ENCODE data around the gene S100A7. TPM values are rescaled to one million over a fixed set of nuclear protein-coding genes. Genes with fewer than 3 reads are reported as not detected.

S100A7 gene
- total and polyA plus RNA-seq, 2 of the 4 experiments (the other 2 are of a cell fraction), result not detected

GRCh38 chr1:153505576-153505975, 45.1 kb upstream of the S100A7 start:
- in situ Hi-C loops (cut with MboI; ENCODE audit: low sequenced_read_pairs) (loop anchor here (5.0 kb wide), 1 partner anchor 242 kb away; no protein-coding TSS in a partner anchor), dilution Hi-C loops (cut with HindIII; ENCODE audit: low sequenced_read_pairs, unreplicated experiment) (no loop called here), intact Hi-C loops (cut with micrococcal nuclease) (loop anchor here (10.0 kb wide), 1 partner anchor 479 kb away; the partner anchor contains the start of gene RAB13)
- CTCF ChIA-PET, result interaction anchor here (2.0 to 2.4 kb wide), 2 partner anchors 63 to 122 kb away, joined by 7 to 11 read pairs; partner anchors contain the start of genes S100A1 and S100A13
- Histone ChIP-seq H3K23ac (ENCODE audit: low read depth, low read length) (no peak overlapping the region), H4K91ac (ENCODE audit: insufficient read depth, low read depth, low read length) (no peak overlapping the region), H4K5ac (ENCODE audit: low read depth, low read length) (no peak overlapping the region), H4K8ac (ENCODE audit: low read depth in 2 of 2, low read length in 2 of 2) (no peak overlapping the region), H3K27ac (ENCODE audit: insufficient read depth, low read length) (no peak overlapping the region), H3K79me1 (ENCODE audit: low read depth in 1 of 2, low read length in 2 of 2) (peaks cover 0 to 4% of the 10 kb centered on the region in 2 experiments; a peak in 1 of 4 replicates), H4K20me1 (ENCODE audit: insufficient read depth, low read length) (no peaks in the 10 kb centered on the region), H2AK9ac (replicated peaks; ENCODE audit: low read depth, low read length, poor library complexity) (peak overlapping the region; percentile 7), H2BK20ac (ENCODE audit: low read depth, low read length) (no peak overlapping the region; the same call in 1 of the 2 replicates), H3K9ac (ENCODE audit: low read depth, low read length) (no peak overlapping the region), H2BK15ac (ENCODE audit: low read depth, low read length) (no peak overlapping the region), H3K27me3 (ENCODE audit: control insufficient read depth, insufficient read depth, low read length) (no peaks in the 10 kb centered on the region; the same call in none of the 2 replicates), H3K4me2 (ENCODE audit: low read depth, low read length) (no peak overlapping the region), H3K14ac (replicated peaks; ENCODE audit: low read depth, low read length) (peak overlapping the region; percentile 25; the same call in 1 of the 2 replicates), H3K4me1 (ENCODE audit: control insufficient read depth, insufficient read depth, low read length) (peaks cover 23% of the 10 kb centered on the region), H2AFZ (replicated peaks; ENCODE audit: low read length, poor library complexity) (no peak overlapping the region), H3K4me3 (ENCODE audit: insufficient read depth, low read depth, low read length) (no peak overlapping the region), H2BK5ac (ENCODE audit: low read depth, low read length, poor library complexity, severe bottlenecking) (no peak overlapping the region), H3K9me1 (ENCODE audit: insufficient read depth, low read length) (peaks cover 12% of the 10 kb centered on the region), H2AK5ac (ENCODE audit: low read depth, low read length) (peak overlapping the region; percentile 43; the same call in 1 of the 2 replicates), H3K36me3 (ENCODE audit: control insufficient read depth, insufficient read depth, low read length) (no peaks in the 10 kb centered on the region), H3K18ac (ENCODE audit: low read depth, low read length) (0 out of 2 replicates have a peak overlapping the region, but pooled peaks have one; percentile 16), H3K4ac (ENCODE audit: low read depth, low read length) (peak overlapping the region; percentile 15; the same call in 1 of the 2 replicates), H2BK120ac (ENCODE audit: low read depth, low read length) (no peak overlapping the region), H3K9me3 (ENCODE audit: control insufficient read depth, insufficient read depth, low read length) (no peaks in the 10 kb centered on the region), H3K56ac (ENCODE audit: extremely low read depth, insufficient read depth, low read length) (no peak overlapping the region)
- ATAC-seq (ENCODE audit: low read depth) (no peak), DNase-seq (peak; percentile 26)
- POLR2A ChIA-PET (ENCODE audit: unreplicated experiment), result no interaction called here
- TF ChIP-seq SMC3 (IDR thresholded peaks at IDR 0.05; ENCODE audit: low read depth, low read length) (no peak), MAZ (IDR thresholded peaks at IDR 0.05; ENCODE audit: borderline replicate concordance, low read depth, low read length) (no peak), ELK1 (IDR thresholded peaks at IDR 0.05; ENCODE audit: borderline replicate concordance, low read depth, low read length) (no peak), RCOR1 (IDR thresholded peaks at IDR 0.05; ENCODE audit: insufficient replicate concordance, low read length) (no peak), CEBPB (IDR thresholded peaks at IDR 0.05; ENCODE audit: low read depth, low read length) (no peak), BHLHE40 (IDR thresholded peaks at IDR 0.05; ENCODE audit: low read depth, low read length) (no peak), CHD1 (IDR thresholded peaks at IDR 0.05; ENCODE audit: low read depth, low read length) (no peak), FOS (IDR thresholded peaks at IDR 0.05; ENCODE audit: low read depth, low read length) (no peak), NFE2L2 (IDR thresholded peaks at IDR 0.05; ENCODE audit: low read depth, low read length) (no peak), CTCF (conservative IDR thresholded peaks at IDR 0.05; ENCODE audit: low read depth, low read length) (no peak), RFX5 (IDR thresholded peaks at IDR 0.05; ENCODE audit: low read depth, low read length) (no peak)
- TF ChIP-seq, protein P1, sequence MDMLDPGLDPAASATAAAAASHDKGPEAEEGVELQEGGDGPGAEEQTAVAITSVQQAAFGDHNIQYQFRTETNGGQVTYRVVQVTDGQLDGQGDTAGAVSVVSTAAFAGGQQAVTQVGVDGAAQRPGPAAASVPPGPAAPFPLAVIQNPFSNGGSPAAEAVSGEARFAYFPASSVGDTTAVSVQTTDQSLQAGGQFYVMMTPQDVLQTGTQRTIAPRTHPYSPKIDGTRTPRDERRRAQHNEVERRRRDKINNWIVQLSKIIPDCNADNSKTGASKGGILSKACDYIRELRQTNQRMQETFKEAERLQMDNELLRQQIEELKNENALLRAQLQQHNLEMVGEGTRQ (IDR thresholded peaks at IDR 0.05; ENCODE audit: low read depth, low read length), result no peak
- BruUV-seq (replicated peaks), result no TSS peak
- no CpG with 5 or more reads among the region's 1 CpG for WGBS, 2 experiments (ENCODE audit: extremely low coverage in 2 of 2, insufficient read length in 1 of 2)

All from IMR-90 (cell line).